HEK293 (cell line): ENCODE measurements around the gene TUBB4A.

ENCODE experiments used
- AEBP2 ChIP-seq: fragments of 450-650 bp; formaldehyde crosslinking; IDR thresholded peaks from 2 replicates; pipeline ENCODE4 v1.5.1; 2016; ENCODE audit warnings: missing biosample characterization, missing genetic modification characterization, borderline replicate concordance
- BCL11A ChIP-seq: fragments of 450-650 bp; formaldehyde crosslinking; IDR thresholded peaks from 2 replicates; pipeline ENCODE4 v1.5.1; 2016; ENCODE audit warnings: low read depth, missing biosample characterization, missing genetic modification characterization
- HOXA7 ChIP-seq: sonication (generic); formaldehyde crosslinking; IDR thresholded peaks from 2 replicates; pipeline ENCODE4 v1.8.1; 2022; ENCODE audit warnings: missing genetic modification reagents, borderline replicate concordance
- KLF16 ChIP-seq: fragments of 450-650 bp; formaldehyde crosslinking; IDR thresholded peaks from 2 replicates; pipeline ENCODE4 v1.5.1; 2017; ENCODE audit warnings: missing biosample characterization, missing genetic modification characterization
- KLF7 ChIP-seq: fragments of 450-650 bp; formaldehyde crosslinking; IDR thresholded peaks from 2 replicates; pipeline ENCODE4 v1.5.1; 2016; ENCODE audit warnings: missing biosample characterization, missing genetic modification characterization, borderline replicate concordance
- KLF9 ChIP-seq: fragments of 450-650 bp; formaldehyde crosslinking; IDR thresholded peaks from 2 replicates; pipeline ENCODE4 v1.5.1; 2016; ENCODE audit warnings: missing biosample characterization, missing genetic modification characterization, low read depth
- PBX3 ChIP-seq: sonication (generic); formaldehyde crosslinking; IDR thresholded peaks from 2 replicates; pipeline ENCODE4 v1.8.1; 2022; ENCODE audit warnings: mild to moderate bottlenecking, moderate library complexity, missing genetic modification reagents
- PRDM6 ChIP-seq: fragments of 450-650 bp; formaldehyde crosslinking; IDR thresholded peaks from 2 replicates; pipeline ENCODE4 v1.5.1; 2017; ENCODE audit warnings: missing biosample characterization, missing genetic modification characterization
- ZBTB44 ChIP-seq: fragments of 450-650 bp; IDR thresholded peaks from 2 replicates; pipeline ENCODE4 v1.5.1; 2018; ENCODE audit warnings: missing biosample characterization, mild to moderate bottlenecking, missing genetic modification characterization
- ZFP41 ChIP-seq: fragments of 450-650 bp; formaldehyde crosslinking; IDR thresholded peaks from 2 replicates; pipeline ENCODE4 v1.5.1; 2016; ENCODE audit warnings: missing biosample characterization, missing genetic modification characterization, borderline replicate concordance
- ZNF112 ChIP-seq: fragments of 450-650 bp; formaldehyde crosslinking; IDR thresholded peaks from 2 replicates; pipeline ENCODE4 v1.5.0; 2017; ENCODE audit warnings: missing biosample characterization, missing genetic modification characterization
- ZNF114 ChIP-seq: fragments of 450-650 bp; formaldehyde crosslinking; IDR thresholded peaks from 2 replicates; pipeline ENCODE4 v1.5.0; 2017; ENCODE audit warnings: missing biosample characterization, missing genetic modification characterization
- ZNF138 ChIP-seq: fragments of 450-650 bp; formaldehyde crosslinking; IDR thresholded peaks from 2 replicates; pipeline ENCODE4 v1.5.1; 2016; ENCODE audit warnings: missing biosample characterization, missing genetic modification characterization, borderline replicate concordance
- ZNF155 ChIP-seq: fragments of 450-650 bp; formaldehyde crosslinking; IDR thresholded peaks from 2 replicates; pipeline ENCODE4 v1.5.1; 2016; ENCODE audit warnings: missing biosample characterization, missing genetic modification characterization
- ZNF16 ChIP-seq: fragments of 450-650 bp; formaldehyde crosslinking; IDR thresholded peaks from 2 replicates; pipeline ENCODE4 v1.5.1; 2016; ENCODE audit warnings: low read depth, missing biosample characterization, missing genetic modification characterization
- ZNF202 ChIP-seq: fragments of 450-650 bp; formaldehyde crosslinking; IDR thresholded peaks from 2 replicates; pipeline ENCODE4 v1.5.1; 2016; ENCODE audit warnings: missing biosample characterization, missing genetic modification characterization, borderline replicate concordance
- ZNF221 ChIP-seq: fragments of 450-650 bp; formaldehyde crosslinking; IDR thresholded peaks from 2 replicates; pipeline ENCODE4 v1.5.1; 2017; ENCODE audit warnings: missing biosample characterization, missing genetic modification characterization, borderline replicate concordance
- ZNF239 ChIP-seq: fragments of 450-650 bp; formaldehyde crosslinking; IDR thresholded peaks from 2 replicates; pipeline ENCODE4 v1.5.1; 2016; ENCODE audit warnings: missing biosample characterization, missing genetic modification characterization
- ZNF366 ChIP-seq: fragments of 450-650 bp; formaldehyde crosslinking; conservative IDR thresholded peaks from 2 replicates; pipeline ENCODE4 v1.5.1; 2016; ENCODE audit warnings: missing biosample characterization, missing genetic modification characterization
- ZNF555 ChIP-seq: fragments of 450-650 bp; formaldehyde crosslinking; conservative IDR thresholded peaks from 2 replicates; pipeline ENCODE4 v1.5.1; 2017; ENCODE audit warnings: missing biosample characterization, mild to moderate bottlenecking, missing genetic modification characterization, inconsistent platforms
- ZNF585B ChIP-seq: fragments of 450-650 bp; formaldehyde crosslinking; IDR thresholded peaks from 2 replicates; pipeline ENCODE4 v1.5.1; 2016; ENCODE audit warnings: missing biosample characterization, missing genetic modification characterization
- ZNF747 ChIP-seq: fragments of 450-650 bp; formaldehyde crosslinking; IDR thresholded peaks from 2 replicates; pipeline ENCODE4 v1.5.1; 2016; ENCODE audit warnings: missing biosample characterization, missing genetic modification characterization
- ZNF76 ChIP-seq: fragments of 450-650 bp; formaldehyde crosslinking; IDR thresholded peaks from 2 replicates; pipeline ENCODE4; 2016; ENCODE audit warnings: low read depth, missing biosample characterization, missing genetic modification characterization, borderline replicate concordance
- ZSCAN30 ChIP-seq: fragments of 450-650 bp; IDR thresholded peaks from 2 replicates; pipeline ENCODE4 v1.5.1; 2018; ENCODE audit warnings: missing biosample characterization, mild to moderate bottlenecking, missing genetic modification characterization, moderate library complexity
- ZXDB ChIP-seq: fragments of 450-650 bp; formaldehyde crosslinking; IDR thresholded peaks from 2 replicates; pipeline ENCODE4 v1.5.1; 2016; ENCODE audit warnings: missing biosample characterization, missing genetic modification characterization
- TF ChIP-seq, protein P1 (sequence below): fragments of 450-650 bp; formaldehyde crosslinking; IDR thresholded peaks from 2 replicates; pipeline ENCODE4 v1.5.1; 2016; ENCODE audit warnings: missing biosample characterization, missing genetic modification characterization
- TF ChIP-seq, protein P2 (sequence below): fragments of 450-650 bp; formaldehyde crosslinking; IDR thresholded peaks from 2 replicates; pipeline ENCODE4 v1.5.1; 2016; ENCODE audit warnings: missing biosample characterization, missing genetic modification characterization
- TF ChIP-seq, protein P3 (sequence below): fragments of 450-650 bp; formaldehyde crosslinking; IDR thresholded peaks from 2 replicates; pipeline ENCODE4 v1.5.1; 2016; ENCODE audit warnings: missing biosample characterization, missing genetic modification characterization

The TUBB4A gene

GRCh38 chr19:6516659-6517291 is 14.7 kb upstream of the TUBB4A start (continued):
- TF ChIP-seq ZNF112 (tag by site-specific recombination): no peak
- TF ChIP-seq AEBP2 (tag by site-specific recombination): no peak
- TF ChIP-seq ZNF16 (tag by site-specific recombination): no peak
- TF ChIP-seq ZNF366 (tag by site-specific recombination): peak; percentile 47; the same call in 1 of the 2 replicates
- TF ChIP-seq ZNF747 (tag by site-specific recombination): no peak
- peak; percentile 71 for TF ChIP-seq ZXDB (tag by site-specific recombination)
- TF ChIP-seq, protein P1, sequence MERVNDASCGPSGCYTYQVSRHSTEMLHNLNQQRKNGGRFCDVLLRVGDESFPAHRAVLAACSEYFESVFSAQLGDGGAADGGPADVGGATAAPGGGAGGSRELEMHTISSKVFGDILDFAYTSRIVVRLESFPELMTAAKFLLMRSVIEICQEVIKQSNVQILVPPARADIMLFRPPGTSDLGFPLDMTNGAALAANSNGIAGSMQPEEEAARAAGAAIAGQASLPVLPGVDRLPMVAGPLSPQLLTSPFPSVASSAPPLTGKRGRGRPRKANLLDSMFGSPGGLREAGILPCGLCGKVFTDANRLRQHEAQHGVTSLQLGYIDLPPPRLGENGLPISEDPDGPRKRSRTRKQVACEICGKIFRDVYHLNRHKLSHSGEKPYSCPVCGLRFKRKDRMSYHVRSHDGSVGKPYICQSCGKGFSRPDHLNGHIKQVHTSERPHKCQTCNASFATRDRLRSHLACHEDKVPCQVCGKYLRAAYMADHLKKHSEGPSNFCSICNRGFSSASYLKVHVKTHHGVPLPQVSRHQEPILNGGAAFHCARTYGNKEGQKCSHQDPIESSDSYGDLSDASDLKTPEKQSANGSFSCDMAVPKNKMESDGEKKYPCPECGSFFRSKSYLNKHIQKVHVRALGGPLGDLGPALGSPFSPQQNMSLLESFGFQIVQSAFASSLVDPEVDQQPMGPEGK (tag by site-specific recombination): peak; percentile 82
- peak; percentile 96 for TF ChIP-seq ZSCAN30 (tag by site-specific recombination)
- TF ChIP-seq ZFP41 (tag by site-specific recombination): no peak
- no peak for TF ChIP-seq ZNF221 (tag by site-specific recombination)
- no peak for TF ChIP-seq ZBTB44 (tag by site-specific recombination)
- TF ChIP-seq BCL11A (tag by site-specific recombination): no peak
- TF ChIP-seq HOXA7 (CRISPR knock-in tag): no peak
- TF ChIP-seq PBX3: peak; percentile 24; the same call in 1 of the 2 replicates
- 0 out of 2 replicates have a peak, but pooled peaks have one; percentile 13 for TF ChIP-seq KLF7 (tag by site-specific recombination)
- no peak for TF ChIP-seq ZNF585B (tag by site-specific recombination)
- TF ChIP-seq, protein P2, sequence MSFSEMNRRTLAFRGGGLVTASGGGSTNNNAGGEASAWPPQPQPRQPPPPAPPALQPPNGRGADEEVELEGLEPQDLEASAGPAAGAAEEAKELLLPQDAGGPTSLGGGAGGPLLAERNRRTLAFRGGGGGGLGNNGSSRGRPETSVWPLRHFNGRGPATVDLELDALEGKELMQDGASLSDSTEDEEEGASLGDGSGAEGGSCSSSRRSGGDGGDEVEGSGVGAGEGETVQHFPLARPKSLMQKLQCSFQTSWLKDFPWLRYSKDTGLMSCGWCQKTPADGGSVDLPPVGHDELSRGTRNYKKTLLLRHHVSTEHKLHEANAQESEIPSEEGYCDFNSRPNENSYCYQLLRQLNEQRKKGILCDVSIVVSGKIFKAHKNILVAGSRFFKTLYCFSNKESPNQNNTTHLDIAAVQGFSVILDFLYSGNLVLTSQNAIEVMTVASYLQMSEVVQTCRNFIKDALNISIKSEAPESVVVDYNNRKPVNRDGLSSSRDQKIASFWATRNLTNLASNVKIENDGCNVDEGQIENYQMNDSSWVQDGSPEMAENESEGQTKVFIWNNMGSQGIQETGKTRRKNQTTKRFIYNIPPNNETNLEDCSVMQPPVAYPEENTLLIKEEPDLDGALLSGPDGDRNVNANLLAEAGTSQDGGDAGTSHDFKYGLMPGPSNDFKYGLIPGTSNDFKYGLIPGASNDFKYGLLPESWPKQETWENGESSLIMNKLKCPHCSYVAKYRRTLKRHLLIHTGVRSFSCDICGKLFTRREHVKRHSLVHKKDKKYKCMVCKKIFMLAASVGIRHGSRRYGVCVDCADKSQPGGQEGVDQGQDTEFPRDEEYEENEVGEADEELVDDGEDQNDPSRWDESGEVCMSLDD (tag by site-specific recombination): peak; percentile 90
- no peak for TF ChIP-seq PRDM6 (tag by site-specific recombination)
- no peak for TF ChIP-seq ZNF202 (tag by site-specific recombination)
- TF ChIP-seq KLF9: no peak
- TF ChIP-seq ZNF76 (tag by site-specific recombination): peak; percentile 76; the same call in 1 of the 2 replicates
- TF ChIP-seq, protein P3, sequence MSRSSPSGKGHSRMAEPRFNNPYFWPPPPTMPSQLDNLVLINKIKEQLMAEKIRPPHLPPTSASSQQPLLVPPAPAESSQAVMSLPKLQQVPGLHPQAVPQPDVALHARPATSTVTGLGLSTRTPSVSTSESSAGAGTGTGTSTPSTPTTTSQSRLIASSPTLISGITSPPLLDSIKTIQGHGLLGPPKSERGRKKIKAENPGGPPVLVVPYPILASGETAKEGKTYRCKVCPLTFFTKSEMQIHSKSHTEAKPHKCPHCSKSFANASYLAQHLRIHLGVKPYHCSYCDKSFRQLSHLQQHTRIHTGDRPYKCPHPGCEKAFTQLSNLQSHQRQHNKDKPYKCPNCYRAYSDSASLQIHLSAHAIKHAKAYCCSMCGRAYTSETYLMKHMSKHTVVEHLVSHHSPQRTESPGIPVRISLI (tag by site-specific recombination): no peak
- TF ChIP-seq ZNF239 (tag by site-specific recombination): no peak
- no peak for TF ChIP-seq ZNF138 (tag by site-specific recombination)
- TF ChIP-seq ZNF114 (tag by site-specific recombination): no peak
- TF ChIP-seq ZNF155 (tag by site-specific recombination): no peak
- TF ChIP-seq ZNF555 (tag by site-specific recombination): no peak
- no peak for TF ChIP-seq KLF16 (tag by site-specific recombination)
